Right ventricle myocardium inferior (tissue), 1 donor: ENCODE measurements around the gene ADRB2. TPM values are rescaled to one million over a fixed set of nuclear protein-coding genes. Genes with fewer than 3 reads are reported as not detected.
A peak's percentile ranks its signal among the peaks of the same experiment; 100 is the strongest.

Experiments
- ATAC-seq: fragments of 200-7000 bp; cut with Tn5 transposase; one replicate; pipeline ENCODE4 v1.9.1; 2020; ENCODE audit warnings: mild to moderate bottlenecking, moderate library complexity
- DNase-seq: peaks from one replicate; pipeline ENCODE4 v3.0.0; 2021; ENCODE audit errors: missing footprints
- intact Hi-C: fragments of 100-400 bp; cut with DNase I; formaldehyde crosslinking; loops from one replicate; pipeline ENCODE4 v1.11.0; 2022
- total RNA-seq: library from RNA; stranded (reverse); fragmentation: NEBNext Ultra II Directional; extraction: Animal tissue kit (Norgen Biotek cat#: 25700); gene quantifications from one replicate; pipeline ENCODE4 v1.2.1, GENCODE V29; 2021
- donor health status: DM: no; HTN: yes; CAD: no; lungs with severe emphysema.

The ADRB2 gene
- total RNA-seq, 1 donor from 2014 or later, result 5.5 TPM

- intact Hi-C loops, result loop anchor here (2.0 to 10.0 kb wide), 5 partner anchors 33 to 289 kb away; no protein-coding TSS in a partner anchor
- peak; percentile 15 for ATAC-seq
- no peak for DNase-seq
Measured at GRCh38 chr5:148825716-148826052, 727 bp upstream of the ADRB2 start.

GRCh38 chr5:148826739-148827070 is 294 bp downstream of the ADRB2 start:
- intact Hi-C loops, result loop anchor here (2.0 to 10.0 kb wide), 5 partner anchors 32 to 288 kb away; no protein-coding TSS in a partner anchor
- no peak for DNase-seq
- peak; percentile 22 for ATAC-seq

- intact Hi-C loops, result loop anchor here (2.0 to 10.0 kb wide), 5 partner anchors 31 to 287 kb away; no protein-coding TSS in a partner anchor
- no peak for ATAC-seq
- no peak for DNase-seq
Measured at GRCh38 chr5:148827723-148828122, 1.3 kb downstream of the ADRB2 start.

GRCh38 chr5:148828511-148829247 is 2.3 kb downstream of the ADRB2 start:
- ATAC-seq (no peak), DNase-seq (no peak)
- intact Hi-C loops, result loop anchor here (10.0 kb wide), 1 partner anchor 286 kb away; no protein-coding TSS in a partner anchor

GRCh38 chr5:148829248-148829594 is 2.8 kb downstream of the ADRB2 start:
- no peak for DNase-seq
- ATAC-seq, result no peak
- intact Hi-C loops, result loop anchor here (10.0 kb wide), 1 partner anchor 286 kb away; no protein-coding TSS in a partner anchor

GRCh38 chr5:148829734-148830133 is 3.3 kb downstream of the ADRB2 start:
- peak; percentile 15 for ATAC-seq
- DNase-seq, result peak; percentile 65
- intact Hi-C loops, result loop anchor here (10.0 kb wide), 1 partner anchor 285 kb away; no protein-coding TSS in a partner anchor

GRCh38 chr5:148830211-148830610 is 3.8 kb downstream of the ADRB2 start:
- DNase-seq, result no peak
- ATAC-seq, result no peak
- intact Hi-C loops, result no loop called here

GRCh38 chr5:148831590-148832565 is 5.5 kb downstream of the ADRB2 start:
- ATAC-seq (peak; percentile 24), DNase-seq (no peak)
- intact Hi-C loops, result no loop called here

GRCh38 chr5:148833122-148833521 is 6.7 kb downstream of the ADRB2 start:
- DNase-seq (no peak), ATAC-seq (no peak)
- intact Hi-C loops, result no loop called here

GRCh38 chr5:148833925-148834324 is 7.5 kb downstream of the ADRB2 start:
- DNase-seq (no peak), ATAC-seq (no peak)
- intact Hi-C loops, result no loop called here

- ATAC-seq, result no peak
- DNase-seq, result no peak
- intact Hi-C loops, result no loop called here
Measured at GRCh38 chr5:148834689-148835088, 8.3 kb downstream of the ADRB2 start.

- intact Hi-C loops, result no loop called here
- ATAC-seq (no peak), DNase-seq (no peak)
Measured at GRCh38 chr5:148836272-148837250, 10.2 kb downstream of the ADRB2 start.

GRCh38 chr5:148837383-148837782 is 11.0 kb downstream of the ADRB2 start:
- ATAC-seq, result no peak
- no peak for DNase-seq
- intact Hi-C loops, result no loop called here

- intact Hi-C loops, result no loop called here
- ATAC-seq (no peak), DNase-seq (no peak)
Measured at GRCh38 chr5:148838357-148838756, 11.9 kb downstream of the ADRB2 start.

GRCh38 chr5:148839960-148840359 is 13.5 kb downstream of the ADRB2 start:
- intact Hi-C loops, result no loop called here
- ATAC-seq (no peak), DNase-seq (no peak)

- intact Hi-C loops, result no loop called here
- ATAC-seq (no peak), DNase-seq (no peak)
Measured at GRCh38 chr5:148840531-148840930, 14.1 kb downstream of the ADRB2 start.

- no peak for ATAC-seq
Measured at GRCh38 chr5:148841519-148841918, 15.1 kb downstream of the ADRB2 start.

GRCh38 chr5:148842161-148842560 is 15.8 kb downstream of the ADRB2 start:
- intact Hi-C loops, result no loop called here
- ATAC-seq, result no peak
- DNase-seq, result no peak

More at GRCh38 chr5:148841519-148841918, 15.1 kb downstream of the ADRB2 start:
- DNase-seq, result no peak
- intact Hi-C loops, result no loop called here
